HepG2 (cell line): Measurements from ENCODE around the gene RIMBP2. TPM values are rescaled to one million over a fixed set of nuclear protein-coding genes. Genes with fewer than 3 reads are reported as not detected.

Experiments
- ATAC-seq: fragments of 200-7000 bp; cut with Tn5 transposase; 3 replicates; pipeline ENCODE4 v1.9.1; 2020; ENCODE audit warnings: mild to moderate bottlenecking, moderate library complexity
- BruUV-seq: library from RNA; stranded (reverse); fragments of 400-500 nt; replicated peaks from 2 replicates; lab custom pipeline; 2021; lab: Mats Ljungman, UMichigan
- CTCF ChIA-PET: fragments of 300-600 bp; formaldehyde crosslinking; extraction: SDS; loops from one replicate; lab custom pipeline; 2021; ENCODE audit warnings: low total read pairs, inconsistent platforms, low intra/inter-chr PET ratio; lab: Yijun Ruan, JAX
- POLR2A ChIA-PET: fragments of 350-600 bp; sonication (Branson Sonifier 250); formaldehyde crosslinking; loops from one replicate; lab custom pipeline; 2020; ENCODE audit warnings: antibody characterized with exemption, inconsistent platforms; lab: Yijun Ruan, JAX
- DNase-seq: peaks from one replicate; pipeline ENCODE4 v3.0.0-alpha.2; 2015; ENCODE audit warnings: low spot score
- FAIRE-seq: peaks from 3 replicates; lab custom pipeline; 2011; peaks lifted over from hg19 to GRCh38; lab: Jason Lieb, UNC
- H2AFZ ChIP-seq: one replicate; pipeline ENCODE4 v1.6.1; 2011; ENCODE audit warnings: low read length, inconsistent platforms
- H3K27ac ChIP-seq: fragments of 300-600 bp; 3 replicates; pipeline ENCODE4 v1.8.0; 2011; ENCODE audit warnings: mixed run types, mild to moderate bottlenecking, mixed read lengths, low read length, inconsistent platforms; ENCODE audit not compliant: insufficient read depth; ENCODE audit errors: extremely low read length
- H3K27me3 ChIP-seq, 2 experiments: fragments of 200-600 bp in 1 of 2; 2 replicates in 1 of 2; 3 replicates in 1 of 2; pipeline versions ENCODE4 v1.6.0 to v1.8.0; 2011; ENCODE audit warnings: low read length in 2 of 2, mild to moderate bottlenecking in 2 of 2, moderate library complexity in 2 of 2, inconsistent platforms in 1 of 2; ENCODE audit not compliant: insufficient read depth in 2 of 2, control insufficient read depth in 1 of 2
- H3K36me3 ChIP-seq, 2 experiments: fragments of 200-600 bp in 1 of 2; replicated peaks in 1 of 2; 2 replicates in 1 of 2; 3 replicates in 1 of 2; pipeline versions ENCODE4 v1.5.1 to v1.8.0; 2011; ENCODE audit warnings: low read length in 2 of 2, inconsistent platforms in 1 of 2; ENCODE audit not compliant: insufficient read depth in 2 of 2, control insufficient read depth in 1 of 2
- H3K4me1 ChIP-seq: 2 replicates; pipeline ENCODE4 v1.5.1; 2012; ENCODE audit warnings: low read length, inconsistent platforms; ENCODE audit not compliant: insufficient read depth
- H3K4me2 ChIP-seq: 2 replicates; pipeline ENCODE4 v1.6.0; 2011; ENCODE audit warnings: low read depth, low read length, inconsistent platforms
- H3K4me3 ChIP-seq, 3 experiments: fragments of 200-600 bp in 1 of 3; sonication (generic), shearing (Covaris generic) in 1 of 3; replicated peaks in 1 of 3; 2 replicates each; pipeline ENCODE4 v1.5.1; 2011 to 2016; ENCODE audit warnings: low read length in 3 of 3, inconsistent platforms in 2 of 3, low read depth in 2 of 3, mild to moderate bottlenecking in 2 of 3, control low read depth in 1 of 3, mixed read lengths in 1 of 3; ENCODE audit not compliant: insufficient read depth in 1 of 3
- H3K79me2 ChIP-seq: one replicate; pipeline ENCODE4 v1.6.1; 2011; ENCODE audit warnings: low read length, inconsistent platforms; ENCODE audit not compliant: insufficient read depth
- H3K9ac ChIP-seq: 2 replicates; pipeline ENCODE4 v1.6.0; 2011; ENCODE audit warnings: mild to moderate bottlenecking, low read depth, low read length, inconsistent platforms; ENCODE audit not compliant: insufficient read depth
- H3K9me3 ChIP-seq: 2 replicates; pipeline ENCODE4 v1.5.1; 2012; ENCODE audit warnings: mild to moderate bottlenecking, low read length
- H4K20me1 ChIP-seq: 2 replicates; pipeline ENCODE4 v1.6.0; 2011; ENCODE audit warnings: inconsistent platforms, mild to moderate bottlenecking, low read length, moderate library complexity; ENCODE audit not compliant: insufficient read depth
- ATF1 ChIP-seq: IDR thresholded peaks from 2 replicates; pipeline ENCODE4 v1.6.1; 2016; ENCODE audit warnings: mild to moderate bottlenecking, control low read depth
- CENPX ChIP-seq: sonication (generic); formaldehyde crosslinking; IDR thresholded peaks from 2 replicates; pipeline ENCODE4 v1.9.0; 2021; ENCODE audit warnings: mild to moderate bottlenecking, missing genetic modification reagents, moderate library complexity
- KIAA2018 ChIP-seq: sonication (generic); formaldehyde crosslinking; IDR thresholded peaks from 2 replicates; pipeline ENCODE4 v1.5.0; 2020; ENCODE audit warnings: mild to moderate bottlenecking, missing genetic modification reagents, borderline replicate concordance
- PATZ1 ChIP-seq: sonication (generic); formaldehyde crosslinking; IDR thresholded peaks from 2 replicates; pipeline ENCODE4 v1.4.0; 2020; ENCODE audit warnings: missing genetic modification reagents
- STAT5B ChIP-seq: sonication (generic); formaldehyde crosslinking; IDR thresholded peaks from 2 replicates; pipeline ENCODE4 v1.4.0; 2020; ENCODE audit warnings: missing genetic modification reagents
- TFDP2 ChIP-seq: sonication (generic); formaldehyde crosslinking; IDR thresholded peaks from 2 replicates; pipeline ENCODE4 v1.4.0; 2020; ENCODE audit warnings: missing genetic modification reagents
- TRAFD1 ChIP-seq: sonication (generic); formaldehyde crosslinking; IDR thresholded peaks from 2 replicates; pipeline ENCODE4 v1.5.1; 2020; ENCODE audit warnings: missing genetic modification reagents, mild to moderate bottlenecking, borderline replicate concordance
- ZNF207 ChIP-seq: fragments of 450-650 bp; IDR thresholded peaks from 2 replicates; pipeline ENCODE4 v1.6.1; 2016; ENCODE audit warnings: antibody characterized with exemption, borderline replicate concordance
- ZNF776 ChIP-seq: sonication (generic); formaldehyde crosslinking; IDR thresholded peaks from 2 replicates; pipeline ENCODE4 v1.4.0; 2020; ENCODE audit warnings: mild to moderate bottlenecking, missing genetic modification reagents
- ZNF788 ChIP-seq: sonication (generic); formaldehyde crosslinking; IDR thresholded peaks from 2 replicates; pipeline ENCODE4 v1.5.0; 2020; ENCODE audit warnings: mild to moderate bottlenecking, missing genetic modification reagents, borderline replicate concordance
- ZNF878 ChIP-seq: sonication (generic); formaldehyde crosslinking; IDR thresholded peaks from 2 replicates; pipeline ENCODE4 v1.8.1; 2023; ENCODE audit warnings: mild to moderate bottlenecking, missing genetic modification reagents, moderate library complexity
- WGBS: methylation state at CpG from one replicate; pipeline ENCODE4 v1.1.6; 2017; ENCODE audit warnings: low lambda C conversion rate; 5-methylcytosine and 5-hydroxymethylcytosine counted together
- in situ Hi-C: cut with HindIII; loops from 2 replicates; pipeline ENCODE4 v1.10.0; 2017; ENCODE audit warnings: low pct_unique_long_range_greater_than_20kb; ENCODE audit not compliant: extremely low pct_ligation_motif_present
- intact Hi-C: fragments of 100-400 bp; cut with micrococcal nuclease; formaldehyde crosslinking; loops from one replicate; pipeline ENCODE4 v1.10.0; 2022; ENCODE audit not compliant: unreplicated experiment
- polyA plus RNA-seq, 8 experiments: library from polyadenylated mRNA; depleted of rRNA in 3 of 8; stranded (reverse) in 7 of 8; unstranded in 1 of 8; fragments of >200 nt; fragmentation: Illumina TruSeq in 4 of 8; extraction: Trizol in 4 of 8; gene quantifications; 2 replicates each; pipeline versions ENCODE4 v1.2.1 to v1.2.3, GENCODE V29; 2011 to 2016; ENCODE audit warnings: low read depth in 4 of 8, missing spikeins in 1 of 8, mixed read lengths in 1 of 8; ENCODE audit not compliant: insufficient read depth in 1 of 8
- total RNA-seq, 5 experiments: library from RNA; depleted of rRNA; stranded (reverse); fragments of >200 nt; fragmentation: Illumina TruSeq; extraction: Trizol; gene quantifications; 2 replicates each; pipeline ENCODE4 v1.2.3, GENCODE V29; 2016; ENCODE audit warnings: low read depth in 1 of 5

RIMBP2 gene
- total and polyA plus RNA-seq, 2 of the 13 experiments (the other 11 are each of a cell fraction or from before 2014, with no cell fraction given), result 0.03 TPM; not detected in 1

- CTCF ChIA-PET, result no interaction called here
- Histone ChIP-seq H3K9me3 (no peaks in the 10 kb centered on the region), H3K4me1 (no peaks in the 10 kb centered on the region), H3K9ac (no peak overlapping the region), H2AFZ (no peak overlapping the region), H3K4me2 (no peak overlapping the region), H3K27me3 (peaks cover 0 to 57% of the 10 kb centered on the region in 2 experiments; a peak in 4 of 5 replicates), H3K36me3 (no peaks in the 10 kb centered on the region), H3K79me2 (no peaks in the 10 kb centered on the region), H4K20me1 (no peaks in the 10 kb centered on the region), H3K27ac (no peak overlapping the region), H3K4me3 (no peak overlapping the region)
- no TSS peak for BruUV-seq
- FAIRE-seq (no peak), DNase-seq (no peak), ATAC-seq (no peak)
- in situ Hi-C loops, result no loop called here
- POLR2A ChIA-PET, result no interaction called here
- intact Hi-C loops, result no loop called here
- TF ChIP-seq TFDP2, result no peak
- no peak for TF ChIP-seq STAT5B (CRISPR knock-in tag)
- no peak for TF ChIP-seq ZNF207
- no peak for TF ChIP-seq ZNF878
- TF ChIP-seq ZNF788, result no peak
- no peak for TF ChIP-seq KIAA2018 (CRISPR knock-in tag)
- no peak for TF ChIP-seq CENPX (CRISPR knock-in tag)
- no peak for TF ChIP-seq ZNF776
- TF ChIP-seq ATF1, result no peak
- no peak for TF ChIP-seq PATZ1 (CRISPR knock-in tag)
- TF ChIP-seq TRAFD1 (CRISPR knock-in tag), result no peak
- 3% methylated on average over 8 of the region's 8 CpGs for WGBS
These were observed 358.9 kb downstream of the RIMBP2 start for GRCh38 chr12:130357241-130357640.
